ENCODE data around the gene DGCR6L.
"Not testable (repeated sequence)": the region's sequence is repeated elsewhere in the genome, so short reads cannot be mapped to it uniquely, and the experiment has no call there.

The DGCR6L gene

GRCh38 chr22:20317402-20318042, 2.3 kb downstream of the DGCR6L start:
- not testable (repeated sequence) for H3K27me3 Mint-ChIP-seq, H3K27ac Mint-ChIP-seq, H3K9me3 Mint-ChIP-seq
- Mint-ChIP-seq H3K36me3 (peaks cover 18% of the 10 kb centered on the region), H3K4me1 (peaks cover 49% of the 10 kb centered on the region), H3K4me3 (peak overlapping the region; percentile 98)
- DNase-seq, result peak; percentile 60
- CTCF ChIA-PET, result interaction anchor here (0.6 to 1.1 kb wide), 2 partner anchors 76 to 139 kb away, joined by 3 read pairs; partner anchors contain the start of gene ZNF74

- H3K4me3 Mint-ChIP-seq, result peak overlapping the region; percentile 18
- H3K27ac Mint-ChIP-seq, result no peak overlapping the region
- CTCF ChIA-PET, result interaction anchor here (1.1 kb wide), 1 partner anchor 140 kb away, joined by 3 read pairs; no protein-coding TSS in a partner anchor
- DNase-seq, result no peak
- H3K4me1 Mint-ChIP-seq, result peaks cover 44% of the 10 kb centered on the region
- peaks cover 18% of the 10 kb centered on the region for H3K36me3 Mint-ChIP-seq
- H3K27me3 Mint-ChIP-seq, result no peaks in the 10 kb centered on the region
- no peaks in the 10 kb centered on the region for H3K9me3 Mint-ChIP-seq
Measured at GRCh38 chr22:20316844-20317401, 2.9 kb downstream of the DGCR6L start.

- no peaks in the 10 kb centered on the region for H3K9me3 Mint-ChIP-seq
- CTCF ChIA-PET, result interaction anchor here (1.1 kb wide), 1 partner anchor 140 kb away, joined by 3 read pairs; no protein-coding TSS in a partner anchor
- peaks cover 38% of the 10 kb centered on the region for H3K4me1 Mint-ChIP-seq
- no peaks in the 10 kb centered on the region for H3K27me3 Mint-ChIP-seq
- no peak overlapping the region for H3K27ac Mint-ChIP-seq
- H3K4me3 Mint-ChIP-seq, result no peak overlapping the region
- DNase-seq, result no peak
- H3K36me3 Mint-ChIP-seq, result peaks cover 13% of the 10 kb centered on the region
Measured at GRCh38 chr22:20316217-20316843, 3.5 kb downstream of the DGCR6L start.

GRCh38 chr22:20315337-20316216, 4.3 kb downstream of the DGCR6L start:
- Mint-ChIP-seq H3K4me1 (peaks cover 31% of the 10 kb centered on the region), H3K27me3 (no peaks in the 10 kb centered on the region), H3K4me3 (no peak overlapping the region), H3K9me3 (no peaks in the 10 kb centered on the region), H3K27ac (no peak overlapping the region), H3K36me3 (peaks cover 10% of the 10 kb centered on the region)
- peak; percentile 4 for DNase-seq
- CTCF ChIA-PET, result no interaction called here

GRCh38 chr22:20314741-20315336, 5.0 kb downstream of the DGCR6L start:
- H3K4me1 Mint-ChIP-seq, result peaks cover 29% of the 10 kb centered on the region
- H3K9me3 Mint-ChIP-seq, H3K27me3 Mint-ChIP-seq, H3K27ac Mint-ChIP-seq, H3K4me3 Mint-ChIP-seq, CTCF ChIA-PET, H3K36me3 Mint-ChIP-seq: not testable (repeated sequence)
- DNase-seq, result peak; percentile 14

GRCh38 chr22:20314206-20314605, 5.7 kb downstream of the DGCR6L start:
- H3K36me3 Mint-ChIP-seq, H3K4me3 Mint-ChIP-seq, H3K27ac Mint-ChIP-seq, CTCF ChIA-PET, H3K9me3 Mint-ChIP-seq, H3K27me3 Mint-ChIP-seq, DNase-seq: not testable (repeated sequence)
- peaks cover 25% of the 10 kb centered on the region for H3K4me1 Mint-ChIP-seq

GRCh38 chr22:20313306-20314077, 6.4 kb downstream of the DGCR6L start:
- H3K9me3 Mint-ChIP-seq, H3K27me3 Mint-ChIP-seq, H3K27ac Mint-ChIP-seq, H3K36me3 Mint-ChIP-seq, CTCF ChIA-PET, H3K4me3 Mint-ChIP-seq: not testable (repeated sequence)
- H3K4me1 Mint-ChIP-seq, result peaks cover 21% of the 10 kb centered on the region
- peak; percentile 14 for DNase-seq

GRCh38 chr22:20312396-20313191, 7.3 kb downstream of the DGCR6L start:
- Mint-ChIP-seq H3K4me1 (peaks cover 12% of the 10 kb centered on the region), H3K36me3 (peaks cover 2% of the 10 kb centered on the region), H3K27ac (no peak overlapping the region), H3K27me3 (no peaks in the 10 kb centered on the region), H3K9me3 (no peaks in the 10 kb centered on the region), H3K4me3 (no peak overlapping the region)
- peak; percentile 20 for DNase-seq
- CTCF ChIA-PET, result no interaction called here

GRCh38 chr22:20311249-20312062, 8.4 kb downstream of the DGCR6L start:
- not testable (repeated sequence) for H3K36me3 Mint-ChIP-seq
- peak overlapping the region; percentile 11 for H3K27ac Mint-ChIP-seq

GRCh38 chr22:20310773-20311172, 9.1 kb downstream of the DGCR6L start:
- not testable (repeated sequence) for H3K9me3 Mint-ChIP-seq, H3K4me1 Mint-ChIP-seq, H3K27me3 Mint-ChIP-seq, H3K27ac Mint-ChIP-seq, H3K36me3 Mint-ChIP-seq, H3K4me3 Mint-ChIP-seq
- CTCF ChIA-PET, result interaction anchor here (1.5 kb wide), 1 partner anchor 107 kb away, joined by 4 read pairs; no protein-coding TSS in a partner anchor
- DNase-seq, result peak; percentile 13

More at GRCh38 chr22:20311249-20312062, 8.4 kb downstream of the DGCR6L start:
- not testable (repeated sequence) for H3K27me3 Mint-ChIP-seq, H3K9me3 Mint-ChIP-seq, H3K4me3 Mint-ChIP-seq, H3K4me1 Mint-ChIP-seq
- DNase-seq, result peak; percentile 19
- CTCF ChIA-PET, result interaction anchor here (1.5 kb wide), 1 partner anchor 107 kb away, joined by 4 read pairs; no protein-coding TSS in a partner anchor

GRCh38 chr22:20310180-20310579, 9.7 kb downstream of the DGCR6L start:
- DNase-seq, result peak; percentile 5
- H3K4me3 Mint-ChIP-seq, H3K36me3 Mint-ChIP-seq, H3K27ac Mint-ChIP-seq, H3K4me1 Mint-ChIP-seq, H3K9me3 Mint-ChIP-seq, H3K27me3 Mint-ChIP-seq: not testable (repeated sequence)
- CTCF ChIA-PET, result interaction anchor here (1.5 kb wide), 1 partner anchor 108 kb away, joined by 4 read pairs; no protein-coding TSS in a partner anchor

Data from activated naive CD4-positive, alpha-beta T cell treated with anti-CD3 and anti-CD28 coated beads, Interleukin-2, amount 10 ng/mL, durations not matched to agents 7 days and 5 days (primary cell).